HG03460 (cell line): ENCODE results near the gene ZDHHC16.
"Not testable (repeated sequence)": the region's sequence is repeated elsewhere in the genome, so short reads cannot be mapped to it uniquely, and the experiment has no call there.

Experiments
- ATAC-seq: cut with Tn5 transposase; IDR thresholded peaks from one replicate; pipeline ENCODE4 v1.9.1; 2021; ENCODE audit not compliant: unreplicated experiment

Gene ZDHHC16

GRCh38 chr10:97475936-97476594, 30.1 kb downstream of the ZDHHC16 start:
- no peak for ATAC-seq

DNA sequence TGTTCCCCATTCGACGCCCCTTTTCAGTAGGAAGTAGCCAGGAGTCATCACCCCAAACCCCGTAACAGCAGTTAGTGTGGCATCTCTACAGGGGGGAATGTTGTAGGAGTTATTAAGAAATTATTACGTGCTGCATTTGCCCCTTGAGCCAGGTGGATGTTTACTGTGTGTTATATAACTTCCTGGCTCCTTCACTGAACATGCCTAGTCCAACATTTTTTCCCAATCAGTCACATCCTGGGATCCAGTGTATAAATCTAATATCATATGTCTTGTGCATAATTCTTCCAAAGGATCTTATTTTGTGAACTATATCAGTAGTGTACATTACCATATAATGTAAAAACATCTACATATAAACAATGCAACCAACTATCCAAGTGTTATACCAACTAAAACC, 33.4 kb downstream of the ZDHHC16 start:
- ATAC-seq, result not testable (repeated sequence)

- no peak for ATAC-seq
Observed at GRCh38 chr10:97479939-97480338, 34.0 kb downstream of the ZDHHC16 start.

GRCh38 chr10:97481071-97481470, 35.1 kb downstream of the ZDHHC16 start:
- ATAC-seq, result no peak

DNA sequence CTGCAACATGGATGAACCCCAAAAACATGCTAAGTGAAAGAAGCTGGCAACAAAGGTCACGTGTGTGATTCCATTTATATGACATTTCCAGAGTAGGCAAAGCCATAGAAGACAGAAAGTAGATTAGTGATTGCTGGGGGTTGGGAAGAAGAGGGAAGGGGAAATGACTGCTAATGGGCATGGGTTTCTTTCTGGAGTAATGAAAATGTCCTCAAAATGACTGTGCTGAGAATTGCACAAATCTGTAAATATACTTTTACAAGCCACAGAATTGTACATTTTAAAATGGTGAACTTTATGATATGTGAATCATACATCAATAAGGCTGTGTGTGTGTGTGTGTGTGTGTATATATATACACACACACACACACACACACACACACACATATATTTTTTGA, 36.4 kb downstream of the ZDHHC16 start:
- ATAC-seq, result no peak

DNA sequence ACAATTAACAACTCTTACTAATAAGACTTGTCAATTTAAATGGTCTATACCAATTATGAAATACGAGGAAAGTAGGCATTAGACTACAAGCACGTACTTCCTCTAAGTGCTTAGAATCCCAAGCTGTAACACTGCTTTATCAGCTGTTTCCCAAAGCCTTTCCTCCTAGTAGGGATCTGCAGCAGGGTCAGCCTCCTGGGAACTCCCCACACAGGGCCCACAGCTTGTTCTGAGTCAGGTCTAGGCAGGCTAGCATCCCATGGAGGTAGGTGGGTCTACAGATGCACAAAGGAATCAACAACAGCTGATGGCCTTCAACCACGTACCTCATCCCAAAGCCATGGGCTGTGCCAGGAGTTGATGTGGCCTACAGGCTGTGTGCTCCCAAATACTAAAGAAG, 37.5 kb downstream of the ZDHHC16 start:
- ATAC-seq, result no peak

- no peak for ATAC-seq
Observed at GRCh38 chr10:97483921-97484320, 37.9 kb downstream of the ZDHHC16 start.

DNA sequence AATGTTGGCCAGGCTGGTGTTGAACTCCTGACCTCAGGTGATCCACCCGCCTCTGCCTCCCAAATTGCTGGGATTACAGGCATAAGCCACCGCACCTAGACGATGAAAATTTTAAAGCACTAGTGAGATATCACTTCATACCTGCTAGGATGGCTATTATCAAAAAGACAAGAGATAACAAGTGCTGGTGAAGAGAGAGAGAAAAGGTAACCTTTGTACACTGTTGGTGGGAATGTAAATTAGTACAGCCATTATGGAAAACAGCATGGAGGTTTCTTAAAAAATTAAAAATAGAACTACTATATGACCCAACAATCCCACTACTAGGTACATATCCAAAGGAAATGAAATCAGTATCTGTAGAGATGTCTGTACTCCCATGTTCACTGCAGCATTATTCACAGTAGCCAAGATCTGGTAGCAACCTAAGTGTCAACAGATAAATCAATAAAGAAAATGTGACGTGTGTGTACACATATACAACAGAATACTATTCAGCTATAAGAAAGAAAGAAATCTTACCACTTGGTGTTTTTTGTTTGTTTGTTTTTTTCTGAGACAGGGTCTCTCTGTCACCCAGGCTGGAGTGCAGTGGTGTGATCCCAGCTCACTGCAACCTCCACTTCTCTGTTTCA, 39.8 kb downstream of the ZDHHC16 start:
- no peak for ATAC-seq

- no peak for ATAC-seq
Observed at GRCh38 chr10:97490592-97490991, 44.6 kb downstream of the ZDHHC16 start.

GRCh38 chr10:97494151-97494550, 48.2 kb downstream of the ZDHHC16 start:
- ATAC-seq, result no peak

DNA sequence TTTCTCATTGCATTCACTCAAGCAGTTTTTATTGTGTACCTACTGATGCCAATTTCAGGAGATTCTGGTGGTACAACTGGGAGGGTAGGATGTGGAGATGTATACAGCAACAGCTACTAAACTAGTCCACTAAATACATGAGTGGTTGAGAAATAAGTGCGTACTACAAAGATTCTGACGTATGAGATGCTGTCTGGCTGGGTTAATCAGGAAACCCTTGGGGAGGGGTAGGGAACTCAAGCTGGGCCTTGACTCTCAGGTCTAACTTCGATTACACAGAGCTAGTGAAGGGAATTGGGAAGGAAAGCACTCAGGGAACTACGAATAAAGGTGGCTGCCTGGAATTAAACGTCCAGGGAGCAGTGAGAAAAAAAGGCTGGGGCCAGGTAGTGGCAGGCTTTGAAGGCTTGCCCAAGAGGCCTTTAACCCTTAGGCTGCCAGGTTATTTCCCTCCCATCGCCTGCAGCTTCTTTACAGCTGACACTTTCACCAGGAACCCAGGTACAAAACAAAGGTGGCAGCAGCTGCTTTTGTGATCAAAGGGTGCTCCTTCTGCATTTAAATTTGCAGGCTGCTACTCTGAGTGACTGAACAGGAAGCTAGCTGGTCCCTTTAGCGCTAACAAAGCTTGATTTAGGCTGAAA, 49.0 kb downstream of the ZDHHC16 start:
- ATAC-seq, result no peak

- no peak for ATAC-seq
Observed at GRCh38 chr10:97497572-97498075, 51.6 kb downstream of the ZDHHC16 start.

- peak; percentile 94 for ATAC-seq
Observed at GRCh38 chr10:97498076-97498840, 52.3 kb downstream of the ZDHHC16 start, which contains the start of gene MMS19. Gene MMS19 (minus strand): TSS chr10:97498422. CDS start chr10:97498384, 38 bp downstream.

DNA sequence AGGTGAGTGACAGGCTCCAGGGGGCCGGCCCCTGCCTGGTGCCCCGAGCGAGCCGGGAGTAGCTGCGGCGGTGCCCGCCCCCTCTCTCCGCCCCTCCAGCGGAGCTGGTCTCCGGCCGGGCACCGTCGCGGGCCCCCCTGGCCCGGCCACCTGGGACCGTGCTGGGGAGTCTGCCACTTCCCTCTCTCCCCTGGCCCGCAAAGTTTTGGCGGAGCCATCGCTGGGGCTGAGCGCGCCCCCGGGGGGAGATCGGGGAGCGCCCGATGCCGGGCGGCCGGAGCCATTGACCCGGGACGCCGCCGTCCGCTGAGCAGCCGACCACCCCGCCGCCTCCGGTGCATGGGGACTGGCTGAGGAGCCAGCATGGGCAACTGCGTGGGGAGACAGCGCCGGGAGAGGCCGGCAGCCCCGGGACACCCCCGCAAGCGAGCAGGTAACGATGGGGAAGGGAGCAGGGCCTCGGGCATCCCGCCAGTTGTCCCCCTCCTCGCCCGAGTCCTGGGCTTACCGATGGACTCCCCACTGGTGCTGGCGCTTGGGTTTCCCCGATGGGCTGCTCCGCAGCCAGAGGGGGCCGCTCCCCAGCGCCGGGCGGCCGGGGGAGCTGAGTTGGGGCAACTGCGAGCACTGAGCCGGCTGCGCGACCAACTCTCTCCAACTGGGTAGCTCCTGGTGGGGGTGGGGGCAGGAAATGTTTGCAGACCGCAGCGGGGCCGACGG, 53.0 kb downstream of the ZDHHC16 start, which contains the start of gene UBTD1:
Gene UBTD1 (plus strand): TSS at position 84 of the 720 bp plus-strand sequence. CDS start 280 bp downstream, at position 364.
- ATAC-seq, result peak; percentile 4

GRCh38 chr10:97499561-97500296, 53.8 kb downstream of the ZDHHC16 start:
- no peak for ATAC-seq

GRCh38 chr10:97500297-97500575, 54.3 kb downstream of the ZDHHC16 start:
- ATAC-seq, result no peak

- ATAC-seq, result no peak
Observed at GRCh38 chr10:97502916-97503315, 56.9 kb downstream of the ZDHHC16 start.

GRCh38 chr10:97503406-97503805, 57.4 kb downstream of the ZDHHC16 start:
- no peak for ATAC-seq

DNA sequence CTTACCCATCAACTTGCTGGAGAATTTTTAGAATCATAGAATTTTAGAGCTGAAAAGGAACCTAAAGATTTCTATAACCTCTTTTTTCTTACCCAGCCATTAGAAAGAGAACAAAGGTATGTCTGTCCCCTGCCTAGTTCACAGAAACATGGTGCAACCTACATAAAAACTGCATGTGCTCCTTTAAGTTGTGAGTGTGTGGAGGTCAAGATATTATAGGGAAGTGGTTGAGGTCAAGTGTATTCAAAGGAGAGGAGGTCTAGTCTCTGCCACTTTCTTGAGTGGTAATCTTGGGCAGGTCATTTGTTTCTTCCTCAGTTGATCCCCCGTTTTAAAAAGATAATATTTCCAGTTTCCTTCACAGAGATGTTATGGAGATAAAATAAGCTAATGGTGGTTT, 59.2 kb downstream of the ZDHHC16 start:
- no peak for ATAC-seq
